Metanephros (tissue), 2 donors: ENCODE measurements around the gene SPOCK1. TPM values are rescaled to one million over a fixed set of nuclear protein-coding genes. Genes with fewer than 3 reads are reported as not detected.

ENCODE experiments used
- small RNA-seq: library from RNA; depleted of rRNA; stranded (forward); fragments of <200 nt; gene quantifications from one replicate; pipeline ENCODE3, GENCODE V24; 2014; ENCODE audit warnings: low replicate concordance
- total RNA-seq: library from RNA; depleted of rRNA; stranded (reverse); fragments of >200 nt; gene quantifications from one replicate; pipeline ENCODE4 v1.2.3, GENCODE V29; 2014

Gene SPOCK1
- 9.9 TPM for total RNA-seq

DNA sequence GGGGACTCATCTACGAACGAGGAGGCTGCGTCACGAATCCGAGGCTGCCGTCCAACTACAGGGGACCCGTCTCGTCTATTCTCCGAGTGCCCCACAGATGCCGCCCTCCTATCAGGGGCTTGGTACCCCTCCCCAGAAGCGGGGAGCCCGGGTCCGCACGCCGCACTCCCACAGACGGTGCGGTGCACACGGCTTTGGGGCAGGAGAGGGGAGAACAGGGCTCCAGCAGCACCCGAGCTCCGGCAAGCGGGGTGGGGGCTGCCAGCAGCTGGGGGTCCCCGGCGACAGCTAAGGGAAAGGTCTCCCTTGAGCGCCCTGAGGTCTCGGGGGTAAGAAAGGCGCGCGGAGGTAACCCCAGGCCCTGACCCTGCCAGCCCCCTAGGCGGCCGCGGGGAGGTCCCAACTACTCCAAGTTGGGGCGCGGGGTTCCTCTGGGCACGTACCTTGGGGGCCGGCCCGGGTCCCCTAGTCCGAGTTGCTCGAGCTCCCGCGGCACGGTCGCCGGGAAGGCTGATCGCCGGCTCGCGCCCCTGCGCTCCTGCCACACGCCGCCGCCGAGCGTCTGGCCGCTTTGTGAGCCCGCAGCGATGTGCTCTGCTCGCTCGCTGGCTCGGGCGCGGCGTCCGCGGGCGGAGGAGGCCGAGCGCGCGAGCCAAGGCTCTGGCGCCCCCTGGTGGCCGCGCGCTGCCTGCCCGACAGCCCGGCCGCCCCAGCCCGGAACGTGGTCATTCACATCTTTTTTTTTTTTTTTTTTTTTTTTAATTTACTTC lies at the start of gene SPOCK1:
Gene SPOCK1, minus strand, starts transcription at position 591 of the 770 bp plus-strand sequence.

Small RNA genes lying within 50 kb of the gene (small RNA-seq; reads per million reads assigned to genes)
- not detected for gene RNA5SP193

Other genes with a start within 250 kb of the SPOCK1 start
- 22.9 TPM for gene KLHL3, start 236.8 kb upstream of the SPOCK1 start, total RNA-seq